Forelimb muscle (tissue), 1 donor: ENCODE results near the gene SLC17A9. TPM values are rescaled to one million over a fixed set of nuclear protein-coding genes. Genes with fewer than 3 reads are reported as not detected.
"Not testable (repeated sequence)": the region's sequence is repeated elsewhere in the genome, so short reads cannot be mapped to it uniquely, and the experiment has no call there.

Experiments used
- DNase-seq: peaks from one replicate; pipeline ENCODE4 v3.0.0-alpha.2; 2013; ENCODE audit warnings: low read depth
- polyA plus RNA-seq: library from polyadenylated mRNA; unstranded; fragments of 120-200 nt; gene quantifications from one replicate; pipeline ENCODE4 v1.2.1, GENCODE V29; 2013; ENCODE audit not compliant: insufficient read length

SLC17A9 gene
- polyA plus RNA-seq, 1 donor, result 0.54 TPM

DNA sequence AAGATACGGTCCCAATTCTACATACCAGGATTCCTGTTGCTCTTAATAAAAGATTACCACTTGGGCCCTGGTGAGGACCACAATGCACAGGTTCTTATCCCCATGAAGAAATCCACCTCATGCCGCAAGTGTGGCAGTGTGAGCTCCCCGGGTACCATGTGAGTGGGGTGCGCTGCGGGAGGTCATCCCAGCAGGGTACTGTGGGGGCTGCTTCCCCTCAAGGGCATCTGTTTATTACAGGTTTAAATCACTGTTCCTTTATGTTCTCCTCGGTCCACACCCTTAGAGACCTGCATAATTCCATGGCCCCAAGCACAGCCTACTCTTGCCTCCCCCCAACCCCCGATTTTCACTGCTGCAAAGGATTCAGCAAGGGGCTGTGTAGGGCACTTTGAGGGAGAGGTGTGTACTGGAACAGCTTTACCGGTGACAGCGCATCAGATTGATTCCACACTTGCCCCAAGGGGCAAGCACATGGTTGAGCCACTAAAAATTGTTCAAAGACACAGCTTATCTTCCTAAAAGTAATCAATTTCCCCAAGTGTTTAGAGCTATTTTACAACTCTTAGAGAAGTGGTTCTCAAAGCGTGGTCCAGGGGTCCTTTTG is 32.4 kb upstream of the SLC17A9 start:
- DNase-seq, result no peak

DNA sequence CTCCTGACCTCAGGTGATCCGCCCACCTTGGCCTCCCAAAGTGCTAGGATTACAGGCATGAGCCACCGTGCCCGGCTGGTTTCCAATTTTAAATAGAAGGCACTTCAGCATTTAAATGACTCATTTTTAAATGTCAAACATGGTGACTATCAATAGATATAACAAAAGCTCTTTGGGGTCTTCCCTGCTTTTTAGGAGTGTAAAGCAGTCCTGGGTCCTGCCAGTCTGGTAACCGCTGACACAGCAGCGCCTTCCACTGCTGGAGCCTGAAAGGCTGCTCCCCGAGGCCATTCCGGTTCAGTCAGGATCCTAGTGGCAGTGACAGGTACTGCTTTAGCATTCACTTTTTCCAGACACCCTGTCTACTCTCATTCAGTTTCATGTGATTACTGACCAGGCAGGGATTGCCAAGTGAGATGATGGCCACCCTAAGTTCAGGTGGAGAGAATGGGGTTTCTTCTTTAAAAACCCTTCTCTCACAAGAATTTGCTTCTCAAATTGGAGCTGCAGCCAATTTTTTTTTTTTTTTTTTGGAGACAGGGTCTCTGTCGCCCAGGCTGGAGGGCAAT is 31.3 kb upstream of the SLC17A9 start:
- DNase-seq, result no peak

DNA sequence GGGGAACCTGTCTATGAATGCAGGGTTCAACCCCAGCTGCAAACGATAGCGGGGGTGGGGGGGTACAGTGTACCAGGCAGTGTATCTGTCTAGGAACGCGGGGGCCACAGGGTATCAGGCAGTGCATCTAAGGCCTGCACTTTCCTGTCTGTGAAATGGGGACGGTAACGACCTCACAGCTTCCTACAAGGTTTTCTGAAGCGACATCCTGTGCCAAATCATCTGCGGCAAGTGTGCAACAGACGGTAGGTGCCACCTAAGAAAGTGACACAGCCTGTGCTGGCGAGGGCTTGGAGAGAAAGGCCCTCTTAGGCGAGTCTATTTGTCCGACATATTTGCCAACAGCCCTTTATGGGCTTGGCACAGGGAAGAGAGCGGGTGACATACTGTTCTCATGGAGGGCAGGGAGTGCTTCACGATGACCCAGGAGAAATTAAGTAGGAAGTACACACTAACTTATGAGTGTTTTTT is 30.0 kb upstream of the SLC17A9 start:
- DNase-seq, result no peak

DNA sequence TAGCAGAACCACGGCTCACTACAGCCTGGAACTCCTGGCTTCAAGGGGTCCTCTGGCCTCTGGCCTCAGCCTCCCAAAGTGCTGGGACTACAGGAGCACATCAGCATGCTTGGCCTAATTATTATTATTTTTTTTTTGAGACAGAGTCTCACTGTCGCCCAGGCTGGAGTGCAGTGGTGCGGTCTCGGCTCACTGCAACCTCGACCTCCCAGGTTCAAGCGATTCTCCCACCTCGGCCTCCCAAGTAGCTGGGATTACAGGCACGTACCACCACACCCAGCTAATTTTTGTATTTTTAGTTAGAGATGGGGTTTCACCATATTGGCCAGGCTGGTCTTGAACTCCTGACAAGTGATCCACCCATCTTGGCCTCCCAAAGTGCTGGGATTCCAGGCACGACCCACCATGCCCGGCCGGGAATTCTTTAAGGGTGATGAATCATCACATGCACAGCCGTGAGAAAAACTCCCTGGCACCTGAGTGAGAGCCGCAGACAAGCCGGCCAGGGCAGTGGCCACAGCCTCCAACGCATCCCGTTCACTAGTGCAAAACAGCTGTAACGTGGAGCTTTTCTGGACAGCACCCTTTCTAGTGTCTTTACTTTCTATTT is 29.3 kb upstream of the SLC17A9 start:
- not testable (repeated sequence) for DNase-seq

DNA sequence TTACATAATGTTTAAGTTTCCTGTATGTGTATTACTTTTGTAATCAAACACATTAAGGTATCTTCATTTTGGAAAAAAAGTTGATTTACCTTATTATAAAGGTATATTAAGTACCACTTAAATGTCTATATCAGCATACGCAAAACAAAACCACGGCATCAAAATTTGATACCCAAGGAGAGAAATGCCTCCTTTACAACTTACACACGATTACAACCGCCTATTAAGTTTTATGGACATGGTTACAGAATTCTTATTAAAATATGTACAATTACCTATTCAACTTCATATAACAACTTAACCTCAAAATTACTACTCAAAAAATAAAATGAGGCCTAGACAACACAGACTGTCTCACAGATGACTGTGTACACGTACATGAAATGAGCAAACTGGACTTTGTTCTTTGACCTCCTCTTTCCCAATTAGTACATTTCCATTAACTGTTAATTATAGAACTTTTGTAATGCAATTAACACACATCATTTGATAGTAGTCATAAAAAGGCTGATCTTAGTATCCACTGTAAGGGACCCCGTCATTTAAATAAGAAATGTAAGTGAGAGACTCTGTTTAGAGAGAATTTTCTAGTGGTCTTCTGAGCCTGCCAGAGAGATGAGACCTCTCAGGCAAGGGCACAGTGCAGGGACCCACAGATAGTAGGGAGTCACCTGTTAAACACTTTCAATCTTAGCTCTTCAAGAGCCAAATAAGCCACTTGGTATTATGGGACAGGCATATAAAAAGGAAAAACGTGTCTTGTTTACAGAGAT is 28.7 kb upstream of the SLC17A9 start:
- DNase-seq, result no peak

DNA sequence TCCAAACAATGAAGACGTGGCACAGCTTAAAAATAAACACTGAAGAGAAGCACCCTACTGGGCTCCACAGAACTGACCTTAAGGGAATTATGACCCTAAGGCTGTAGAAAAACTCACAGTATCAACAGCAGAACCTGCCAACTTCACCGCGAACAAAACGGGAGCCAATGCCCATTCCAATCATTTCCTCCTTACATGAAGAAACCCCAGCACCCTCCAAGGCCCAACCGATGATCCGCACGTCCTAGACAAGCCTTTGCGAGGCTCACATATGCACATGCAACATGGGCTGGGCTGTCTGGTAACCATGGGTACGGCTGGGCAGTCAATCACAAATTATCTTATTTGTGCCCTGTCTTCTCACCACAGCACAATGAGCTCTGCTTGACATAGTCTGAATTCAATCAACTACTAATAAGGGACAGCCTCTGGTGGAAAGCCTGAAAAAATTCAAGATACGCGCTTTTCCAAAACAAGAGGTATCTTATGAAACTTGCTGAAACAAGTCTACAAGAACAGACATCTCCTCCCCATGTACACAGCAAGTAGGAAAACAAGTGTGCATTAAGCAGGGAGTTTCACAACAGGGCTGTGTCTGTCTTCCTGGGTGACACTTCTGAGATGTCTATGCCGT is 27.9 kb upstream of the SLC17A9 start:
- no peak for DNase-seq

DNA sequence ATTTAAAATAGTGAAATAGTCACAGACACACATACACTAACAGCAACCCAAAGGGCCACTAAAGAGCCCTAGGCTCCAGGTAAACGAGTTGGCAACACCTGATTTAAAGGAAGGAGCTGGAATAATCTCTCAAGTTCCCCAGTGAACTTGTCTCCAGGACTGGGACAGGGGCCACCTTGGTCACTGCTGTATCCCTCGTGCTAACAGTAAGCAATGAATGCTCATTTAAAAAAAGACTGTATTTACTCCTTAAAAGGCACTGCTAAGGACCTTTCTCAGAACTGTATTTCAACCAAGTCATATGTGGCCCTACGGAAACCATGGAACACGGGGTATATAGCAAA is 27.5 kb upstream of the SLC17A9 start:
- no peak for DNase-seq

DNA sequence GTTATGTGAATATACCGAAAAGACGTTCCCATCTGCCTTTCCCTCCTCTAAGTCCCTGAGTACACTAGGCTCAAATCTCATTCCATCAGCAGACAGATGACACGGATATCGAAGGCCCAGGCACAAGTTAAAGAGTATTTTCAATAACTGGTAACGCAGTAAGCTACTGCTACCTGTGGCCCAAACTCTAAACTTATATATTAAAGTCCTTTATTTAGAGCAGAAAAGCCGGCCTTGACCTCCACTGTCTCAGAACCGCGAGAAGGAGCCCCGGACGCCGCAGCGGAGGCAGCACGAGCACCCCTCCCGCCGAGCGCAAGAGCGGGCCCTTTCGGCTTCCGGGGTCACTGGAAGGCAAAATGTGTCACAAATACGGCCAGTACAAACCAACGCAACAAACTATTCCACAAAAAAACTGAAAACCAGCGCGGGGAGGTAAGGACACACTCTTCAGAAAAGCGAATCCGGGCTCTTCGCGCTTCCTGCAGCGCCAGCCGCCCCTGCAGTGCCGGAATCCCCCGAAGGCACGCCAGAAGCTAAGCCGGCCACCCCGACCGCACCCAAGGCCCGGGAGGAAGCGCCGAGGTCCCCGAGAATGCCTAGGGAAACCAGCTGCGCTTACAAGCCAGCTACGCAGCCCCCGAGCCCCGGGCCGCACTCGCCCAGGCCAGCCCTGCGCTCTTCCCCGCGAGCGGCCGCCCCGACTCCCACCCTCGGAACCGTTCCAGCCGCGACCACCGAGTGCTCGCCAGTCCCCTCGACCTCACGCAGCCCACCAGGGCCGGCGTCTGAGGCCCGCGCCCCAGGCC is 26.9 kb upstream of the SLC17A9 start:
- DNase-seq, result no peak

DNA sequence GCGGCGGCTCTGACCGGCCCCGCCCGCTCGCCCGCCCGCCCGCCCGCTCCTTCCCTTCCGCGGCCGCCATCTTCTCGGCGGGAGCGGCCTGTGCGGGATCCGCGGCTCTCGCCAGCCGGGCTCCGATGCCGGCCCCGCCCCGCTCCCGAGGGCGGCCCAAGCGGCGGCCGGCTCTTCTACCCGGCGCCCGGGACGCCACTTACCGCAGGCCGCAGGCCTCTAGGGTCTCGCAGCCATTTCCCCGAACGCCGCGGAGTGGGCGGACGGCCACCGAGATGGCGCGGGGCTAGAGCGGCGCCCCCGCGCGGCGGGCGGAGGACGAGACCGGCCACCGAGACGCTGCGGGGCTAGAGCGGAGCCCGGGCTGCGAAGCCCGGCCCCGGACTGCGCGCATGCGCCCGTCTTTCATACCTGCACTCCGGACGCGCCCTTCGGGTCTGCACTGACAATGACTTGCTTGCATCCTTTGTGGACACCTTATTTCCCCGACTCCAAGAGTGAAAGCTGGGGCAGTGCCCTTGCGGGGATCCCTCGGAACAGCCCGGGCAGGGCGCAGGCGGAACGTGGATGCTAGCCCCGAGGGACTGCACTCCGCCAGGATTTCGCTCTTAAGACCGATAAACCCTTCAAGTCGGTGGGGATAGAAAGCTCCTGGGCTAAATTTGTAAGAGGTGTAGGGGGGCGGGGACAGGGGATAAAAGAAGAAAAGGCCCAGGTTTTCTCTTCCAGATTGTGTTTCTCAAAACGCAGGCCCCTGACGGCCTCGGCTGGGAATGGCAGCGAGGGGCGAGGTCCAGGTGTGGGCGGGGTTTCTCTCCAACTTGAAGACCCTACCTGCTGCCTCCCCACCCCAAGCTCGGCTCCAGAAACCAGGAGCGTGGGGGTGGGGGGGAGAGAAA is 26.0 kb upstream of the SLC17A9 start, which contains the start of gene DIDO1:
Gene DIDO1 (minus strand): TSS at position 277 of the 899 bp plus-strand sequence.
- peak; percentile 68 for DNase-seq

DNA sequence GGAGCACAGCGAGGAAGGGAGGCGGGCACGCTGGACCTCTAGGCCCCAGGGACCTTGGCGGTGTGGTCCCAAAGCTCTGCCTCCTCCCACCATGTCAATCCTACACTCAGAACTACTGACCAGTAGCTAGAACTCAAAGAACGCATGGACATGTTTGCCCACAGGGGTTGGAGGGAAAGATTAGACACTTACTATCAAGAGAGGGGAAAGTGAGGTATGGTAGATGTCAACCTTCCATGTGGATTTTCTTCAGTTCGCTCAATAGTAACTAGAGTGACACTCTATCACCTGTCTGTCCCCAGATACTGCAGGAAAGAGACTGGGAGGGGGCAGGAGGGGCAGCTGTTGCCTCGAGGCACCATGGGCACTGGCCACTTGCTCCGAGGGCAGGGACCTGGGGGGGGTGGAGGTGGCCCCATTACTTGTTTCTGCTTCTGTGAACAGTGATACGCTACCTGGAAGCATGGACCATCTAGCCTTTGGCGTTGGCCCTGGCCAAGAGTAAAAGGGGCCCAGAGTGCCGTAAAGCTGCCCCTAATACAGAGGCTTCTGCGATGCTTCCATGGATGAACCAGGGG is 25.3 kb upstream of the SLC17A9 start:
- no peak for DNase-seq

DNA sequence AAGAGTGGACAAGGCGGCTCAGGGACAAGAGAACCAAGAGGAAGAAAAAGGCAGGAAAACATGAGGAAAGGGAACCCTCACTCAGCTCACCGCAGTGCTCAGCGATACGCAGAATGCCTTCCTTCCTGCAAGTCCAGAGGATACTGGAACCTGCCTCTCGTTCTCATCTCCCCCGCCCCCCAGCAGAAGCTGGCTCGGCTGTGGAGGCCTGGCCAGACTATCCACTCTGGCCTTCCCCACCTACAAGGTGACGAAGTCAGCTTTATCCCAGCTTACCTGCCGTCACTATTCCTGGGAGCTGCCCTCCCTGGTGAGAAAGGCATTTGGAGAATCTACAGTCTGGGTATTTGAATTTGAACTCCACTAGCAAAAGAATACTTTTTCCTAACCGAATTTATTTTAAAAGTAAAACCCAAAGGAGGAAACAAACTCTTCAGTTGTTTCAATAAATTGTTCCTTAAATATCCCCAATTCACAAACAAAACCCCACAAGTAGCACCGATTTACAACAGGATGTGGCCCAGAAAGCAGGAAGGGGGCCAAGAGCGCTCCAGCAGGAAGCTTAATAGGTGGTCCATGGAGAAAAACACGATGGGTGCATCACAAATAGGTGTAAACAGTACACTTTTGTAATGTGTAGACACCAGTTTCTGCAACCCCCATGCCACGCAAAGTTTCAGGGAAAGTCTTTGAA is 24.1 kb upstream of the SLC17A9 start:
- DNase-seq, result no peak

DNA sequence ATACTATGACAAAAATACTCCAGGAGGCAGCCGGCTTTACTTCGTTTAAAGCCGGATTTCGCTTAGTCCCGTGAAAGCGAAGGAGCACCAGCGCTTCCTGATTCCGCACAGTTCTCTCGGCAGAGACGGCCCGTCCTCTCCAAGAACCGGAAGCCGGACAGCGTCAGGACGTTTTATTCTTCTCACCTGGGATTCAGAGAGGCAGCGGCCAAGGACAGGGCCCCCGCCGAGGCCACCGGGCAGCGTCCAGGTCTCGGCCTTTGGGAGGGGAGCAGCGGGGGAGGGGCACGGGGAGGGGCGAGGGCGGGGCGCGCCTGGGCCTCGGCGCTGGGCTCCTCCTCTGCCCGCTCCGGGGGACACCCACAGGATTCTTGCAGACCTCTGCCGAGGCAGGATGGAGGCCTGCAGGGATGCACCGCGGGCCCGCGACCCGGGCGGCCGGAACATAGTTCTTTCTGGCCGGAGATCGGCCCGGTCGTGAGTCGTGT is 23.4 kb upstream of the SLC17A9 start:
- DNase-seq, result no peak

DNA sequence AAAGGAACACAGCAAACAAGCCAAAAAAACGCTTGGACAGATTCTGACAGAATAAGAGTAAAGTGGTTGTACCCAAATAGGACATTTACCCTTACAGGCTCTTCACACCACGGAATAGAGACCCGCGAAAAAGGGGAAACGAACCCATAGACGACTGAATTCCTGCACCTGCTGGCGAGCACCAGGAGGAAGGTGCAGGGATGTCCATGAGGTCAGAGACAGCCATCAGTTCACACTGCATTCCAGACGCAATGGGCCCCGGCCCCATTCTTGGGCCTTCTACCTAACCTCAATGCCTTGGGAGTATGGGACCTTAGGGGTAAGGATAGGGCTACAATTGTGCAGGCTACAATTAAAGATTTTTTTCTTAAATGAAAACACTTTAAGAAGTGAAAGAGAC is 21.0 kb upstream of the SLC17A9 start:
- DNase-seq, result no peak

DNA sequence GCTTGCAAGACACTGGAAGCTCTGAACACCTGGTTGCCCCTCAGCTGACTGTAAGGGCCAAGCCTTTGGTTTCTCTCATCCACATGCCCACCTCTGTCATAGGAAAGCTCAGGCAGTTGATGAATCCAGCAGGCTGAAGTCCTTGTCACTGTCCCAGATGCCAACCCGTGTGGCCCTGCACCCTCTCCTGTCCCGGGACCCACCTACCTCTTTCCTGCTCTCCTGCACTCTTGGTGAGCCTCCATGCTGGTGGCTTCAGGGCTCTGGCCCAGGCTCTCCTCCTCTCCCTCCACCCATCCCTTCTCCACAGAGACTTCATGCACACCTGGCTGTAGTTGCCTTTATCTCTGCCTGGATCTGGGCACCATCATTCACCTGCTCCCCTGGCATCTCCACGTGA is 18.5 kb upstream of the SLC17A9 start:
- DNase-seq, result no peak

DNA sequence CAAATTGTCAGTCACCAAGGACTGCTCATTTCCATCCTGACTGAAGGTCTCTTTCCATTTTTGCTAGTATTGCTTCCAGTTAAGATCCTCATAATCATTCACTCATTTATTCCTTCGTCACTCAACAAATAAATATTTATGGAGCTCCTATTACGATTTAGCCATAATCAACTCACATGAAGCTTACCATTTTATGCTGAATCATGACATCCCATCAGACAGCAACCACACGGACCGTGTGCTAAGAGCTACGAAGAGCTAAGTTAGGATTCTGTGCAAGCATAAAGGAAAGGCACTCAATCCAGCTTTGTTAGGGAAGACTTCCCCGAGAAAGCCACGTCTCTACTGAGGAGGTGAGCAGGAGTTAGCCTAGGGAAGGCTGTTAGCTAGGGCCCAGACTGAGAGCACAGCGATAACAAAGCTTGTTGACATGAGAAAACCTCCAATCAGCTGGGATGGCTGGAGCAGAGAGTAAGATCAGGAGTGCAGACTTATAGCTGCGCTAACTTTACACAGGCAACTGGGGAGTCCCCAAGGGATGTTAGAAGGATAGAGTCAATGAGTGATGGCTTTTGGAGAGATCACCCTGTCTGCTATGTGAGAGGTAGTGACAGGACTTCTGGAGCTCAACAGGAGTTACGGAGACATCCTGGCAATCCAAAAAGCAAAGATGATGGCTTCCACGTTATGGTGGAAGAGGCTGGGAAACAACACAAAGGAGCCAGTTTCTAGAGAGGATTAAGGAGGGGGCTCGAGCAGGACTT is 17.1 kb upstream of the SLC17A9 start:
- DNase-seq, result no peak

DNA sequence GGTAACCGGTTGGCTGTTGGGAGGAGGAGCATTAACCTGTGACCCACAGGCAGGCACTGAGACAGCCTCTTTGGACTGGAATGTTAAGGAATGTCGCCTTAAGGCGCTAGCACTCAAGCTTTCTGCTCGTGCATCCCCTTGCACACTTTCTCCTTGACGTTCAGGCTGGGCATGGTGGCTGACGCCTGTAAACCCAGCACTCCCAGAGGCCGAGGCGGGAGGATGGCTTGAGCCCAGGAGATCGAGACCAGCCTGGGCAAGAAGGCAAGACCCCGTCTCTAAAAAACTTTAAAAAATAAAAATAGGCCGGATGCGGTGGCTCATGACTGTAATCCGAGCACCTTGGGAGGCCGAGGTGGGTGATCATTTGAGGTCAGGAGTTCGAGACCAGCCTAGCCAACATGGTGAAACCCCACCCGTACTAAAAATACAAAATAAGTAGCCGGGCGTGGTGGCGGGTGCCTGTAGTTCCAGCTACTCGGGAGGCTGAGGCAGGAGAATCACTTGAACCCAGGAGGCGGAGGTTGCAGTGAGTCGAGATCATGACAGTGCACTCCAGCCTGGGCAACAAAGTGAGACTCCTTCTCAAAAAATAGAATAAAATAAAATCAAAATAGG is 16.4 kb upstream of the SLC17A9 start:
- no peak for DNase-seq

DNA sequence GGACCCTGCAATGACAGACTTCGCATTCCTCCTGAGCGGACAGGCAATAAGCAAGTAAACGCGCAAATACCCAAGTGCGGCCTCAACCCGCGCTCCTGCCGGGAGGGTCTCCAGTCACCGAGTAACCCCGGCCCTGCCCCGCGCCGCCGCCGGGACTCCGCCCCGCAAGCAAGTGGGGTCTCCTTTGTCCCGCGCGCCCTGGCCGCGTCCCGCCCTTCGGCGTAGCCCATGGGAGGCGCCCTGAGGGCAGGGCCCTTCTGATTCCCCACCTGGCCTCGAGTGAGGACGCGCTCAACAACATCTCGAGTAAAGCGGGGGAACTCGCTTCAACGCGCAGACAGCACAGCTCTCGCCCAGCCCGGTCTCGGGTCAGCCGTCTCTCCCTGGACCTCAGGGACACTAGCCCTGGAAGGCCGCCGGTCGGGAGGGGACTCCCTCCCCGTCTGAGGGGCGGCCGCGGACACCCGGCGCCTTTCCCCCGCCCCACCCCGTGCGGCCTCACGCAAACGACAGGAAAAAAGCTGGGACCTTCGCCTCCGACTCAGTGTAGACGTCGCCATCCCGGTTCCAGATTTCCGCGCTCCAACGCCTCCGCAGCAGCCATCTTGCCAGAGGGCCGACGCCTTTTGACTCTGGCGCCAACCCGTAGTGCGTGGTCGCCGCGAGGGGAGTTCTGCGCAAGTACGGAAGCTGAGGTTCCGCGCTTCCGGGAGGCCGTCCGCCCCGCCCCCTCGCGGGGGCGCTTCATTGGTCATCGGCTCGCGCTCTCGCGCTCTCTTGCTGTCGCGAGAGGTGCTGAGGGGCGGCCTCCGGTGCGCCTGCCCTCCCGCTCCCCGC is 15.0 kb upstream of the SLC17A9 start:
- DNase-seq, result peak; percentile 95
